ENCODE results near the gene FAM9B.

- TF ChIP-seq CTCF (IDR thresholded peaks at IDR 0.05) (no peak), POLR2A (IDR thresholded peaks at IDR 0.05) (no peak)
Observed at GRCh38 chrX:8988446-8988845, 45.5 kb downstream of the FAM9B start.

All from thyroid gland (tissue), 4 donors.